Ecto neural progenitor cell (in vitro differentiated cells): ENCODE measurements around the gene CHKA.

Experiments used
- DNase-seq: peaks from one replicate; pipeline ENCODE4 v3.0.0-alpha.2; 2018; ENCODE audit warnings: low spot score

The CHKA gene

GRCh38 chr11:68013611-68014156 is 107.5 kb downstream of the CHKA start:
- DNase-seq, result no peak

- no peak for DNase-seq
Measured at GRCh38 chr11:68012843-68013610, 108.2 kb downstream of the CHKA start.

- DNase-seq, result no peak
Measured at GRCh38 chr11:68012044-68012842, 108.9 kb downstream of the CHKA start.

- no peak for DNase-seq
Measured at GRCh38 chr11:68011051-68011943, 109.9 kb downstream of the CHKA start.

GRCh38 chr11:68010090-68011041 is 110.8 kb downstream of the CHKA start, which contains the start of gene ALDH3B1:
TSS of gene ALDH3B1 (plus strand) at chr11:68010327. CDS start at chr11:68015298, 4,971 bp downstream.
- DNase-seq, result peak; percentile 74

GRCh38 chr11:68009391-68010089 is 111.6 kb downstream of the CHKA start:
- no peak for DNase-seq

GRCh38 chr11:68008381-68009337 is 112.5 kb downstream of the CHKA start:
- no peak for DNase-seq

GRCh38 chr11:68007498-68008380 is 113.4 kb downstream of the CHKA start:
- DNase-seq, result no peak

- DNase-seq, result no peak
Measured at GRCh38 chr11:68006606-68007166, 114.5 kb downstream of the CHKA start.

- no peak for DNase-seq
Measured at GRCh38 chr11:68004551-68005335, 116.4 kb downstream of the CHKA start.

GRCh38 chr11:68003846-68004550 is 117.2 kb downstream of the CHKA start, which contains the start of gene UNC93B1:
TSS of gene UNC93B1 (minus strand) at chr11:68004097. CDS start at chr11:68004043, 54 bp downstream.
- peak; percentile 83 for DNase-seq

- peak; percentile 72 for DNase-seq
Measured at GRCh38 chr11:68002938-68003845, 118.0 kb downstream of the CHKA start.
